Breast epithelium (tissue), 4 donors: Measurements from ENCODE around the gene MYH10. TPM values are rescaled to one million over a fixed set of nuclear protein-coding genes. Genes with fewer than 3 reads are reported as not detected.

Experiments
- DNase-seq, 2 donors: peaks; one replicate each; pipeline ENCODE4 v3.0.0-alpha.2; 2019; ENCODE audit warnings: low spot score in 2 of 2
- H3K27ac ChIP-seq, 2 donors: fragments of 200-600 bp; sonication (generic) in 1 of 2; one replicate each; pipeline ENCODE4 v1.5.1; 2016 to 2019; ENCODE audit warnings: mild to moderate bottlenecking in 1 of 2
- H3K27me3 ChIP-seq, 2 donors: fragments of 200-600 bp; sonication (generic) in 1 of 2; one replicate each; pipeline versions ENCODE4 v1.5.1 to v1.6.0; 2017 to 2019; ENCODE audit warnings: control low read depth in 1 of 2, mild to moderate bottlenecking in 1 of 2
- H3K36me3 ChIP-seq: fragments of 200-600 bp; one replicate; pipeline ENCODE4 v1.5.1; 2019
- H3K4me1 ChIP-seq, 2 donors: fragments of 200-600 bp; sonication (generic); one replicate each; pipeline ENCODE4 v1.5.1; 2016 to 2019; ENCODE audit warnings: control low read depth in 1 of 2
- H3K4me3 ChIP-seq, 3 donors: fragments of 200-600 bp; sonication (generic); 1 replicate in 2 of 3; 2 replicates in 1 of 3; pipeline ENCODE4 v1.5.1; 2016 to 2019; ENCODE audit warnings: mild to moderate bottlenecking in 3 of 3, moderate library complexity in 2 of 3
- H3K9me3 ChIP-seq, 2 donors: fragments of 200-600 bp; sonication (generic) in 1 of 2; one replicate each; pipeline ENCODE4 v1.5.1; 2016 to 2019; ENCODE audit warnings: control low read depth in 1 of 2
- CTCF ChIP-seq, 3 donors: fragments of 450-650 bp; IDR thresholded peaks; one replicate each; pipeline ENCODE4 v1.5.1; 2016 to 2017; ENCODE audit warnings: antibody characterized with exemption in 3 of 3, mild to moderate bottlenecking in 3 of 3, moderate library complexity in 3 of 3
- POLR2A ChIP-seq: fragments of 450-650 bp; IDR thresholded peaks from one replicate; pipeline ENCODE4 v1.6.1; 2016; ENCODE audit warnings: antibody characterized with exemption, mild to moderate bottlenecking, moderate library complexity
- POLR2AphosphoS5 ChIP-seq, 3 donors: sonication (generic); formaldehyde crosslinking; IDR thresholded peaks; one replicate each; pipeline ENCODE4 v1.6.1; 2017; ENCODE audit warnings: antibody characterized with exemption in 3 of 3
- intact Hi-C: fragments of 100-400 bp; cut with DNase I; formaldehyde crosslinking; loops from one replicate; pipeline ENCODE4 v1.15.1; 2023; ENCODE audit warnings: low total_unique reads
- total RNA-seq, 3 donors: library from RNA; depleted of rRNA; stranded (reverse); fragments of >200 nt; gene quantifications; one replicate each; pipeline ENCODE4 v1.1.0, GENCODE V29; 2016

MYH10 gene
- total RNA-seq, 3 donors from 2014 or later = 46.2 to 54.7 (median 46.7) TPM

- no peaks in the 10 kb centered on the region for H3K36me3 ChIP-seq
- H3K9me3 ChIP-seq = no peaks in the 10 kb centered on the region
- no peak for TF ChIP-seq POLR2A
- TF ChIP-seq POLR2AphosphoS5 (IDR thresholded peaks at IDR 0.05) = no peak
- TF ChIP-seq CTCF (IDR thresholded peaks at IDR 0.05) = no peak
- no peak for DNase-seq
- no peaks in the 10 kb centered on the region for H3K4me1 ChIP-seq
- intact Hi-C loops = loop anchor here (5.0 kb wide), 1 partner anchor 163 kb away; no protein-coding TSS in a partner anchor
- H3K27ac ChIP-seq = no peak overlapping the region
- H3K27me3 ChIP-seq = no peaks in the 10 kb centered on the region
- no peak overlapping the region for H3K4me3 ChIP-seq
Measured at GRCh38 chr17:8455665-8456209, 174.8 kb downstream of the MYH10 start.

GRCh38 chr17:8453326-8453725 is 177.2 kb downstream of the MYH10 start:
- Histone ChIP-seq H3K27me3 (no peaks in the 10 kb centered on the region), H3K4me3 (no peak overlapping the region), H3K9me3 (no peaks in the 10 kb centered on the region), H3K4me1 (no peaks in the 10 kb centered on the region), H3K27ac (no peak overlapping the region), H3K36me3 (no peaks in the 10 kb centered on the region)
- DNase-seq = no peak
- intact Hi-C loops = no loop called here
- TF ChIP-seq POLR2A (no peak), POLR2AphosphoS5 (IDR thresholded peaks at IDR 0.05) (no peak), CTCF (IDR thresholded peaks at IDR 0.05) (no peak)

- no peaks in the 10 kb centered on the region for H3K9me3 ChIP-seq
- TF ChIP-seq POLR2A = no peak
- TF ChIP-seq POLR2AphosphoS5 (IDR thresholded peaks at IDR 0.05) = no peak
- no peak for TF ChIP-seq CTCF (IDR thresholded peaks at IDR 0.05)
- H3K4me3 ChIP-seq = no peak overlapping the region
- no peaks in the 10 kb centered on the region for H3K27me3 ChIP-seq
- DNase-seq = no peak
- intact Hi-C loops = no loop called here
- no peak overlapping the region for H3K27ac ChIP-seq
- no peaks in the 10 kb centered on the region for H3K4me1 ChIP-seq
- H3K36me3 ChIP-seq = no peaks in the 10 kb centered on the region
Measured at GRCh38 chr17:8451933-8452614, 178.5 kb downstream of the MYH10 start.

- Histone ChIP-seq H3K4me3 (no peak overlapping the region), H3K9me3 (no peaks in the 10 kb centered on the region), H3K27ac (no peak overlapping the region), H3K36me3 (peaks cover 7% of the 10 kb centered on the region), H3K4me1 (no peaks in the 10 kb centered on the region), H3K27me3 (no peaks in the 10 kb centered on the region)
- no peak for TF ChIP-seq CTCF (IDR thresholded peaks at IDR 0.05)
- no peak for TF ChIP-seq POLR2AphosphoS5 (IDR thresholded peaks at IDR 0.05)
- TF ChIP-seq POLR2A = no peak
- DNase-seq = no peak
- intact Hi-C loops = no loop called here
Measured at GRCh38 chr17:8448310-8448709, 182.2 kb downstream of the MYH10 start.

- intact Hi-C loops = no loop called here
- no peaks in the 10 kb centered on the region for H3K9me3 ChIP-seq
- H3K27ac ChIP-seq = no peak overlapping the region
- no peak for TF ChIP-seq POLR2AphosphoS5 (IDR thresholded peaks at IDR 0.05)
- TF ChIP-seq CTCF (IDR thresholded peaks at IDR 0.05) = no peak
- no peak for TF ChIP-seq POLR2A
- peaks cover 7% of the 10 kb centered on the region for H3K36me3 ChIP-seq
- no peak for DNase-seq
- H3K27me3 ChIP-seq = no peaks in the 10 kb centered on the region
- no peak overlapping the region for H3K4me3 ChIP-seq
- no peaks in the 10 kb centered on the region for H3K4me1 ChIP-seq
Measured at GRCh38 chr17:8447799-8448198, 182.7 kb downstream of the MYH10 start.
